MM.1S (cell line): Measurements from ENCODE around the gene NBEA.

Experiments used
- DNase-seq: peaks from one replicate; pipeline ENCODE4 v3.0.0-alpha.2; 2015
- H2AFZ ChIP-seq: fragments of 300-600 bp; sonication (generic); 2 replicates; pipeline ENCODE4 v1.6.0; 2016; ENCODE audit warnings: antibody characterized with exemption, low read length
- H3F3A ChIP-seq: fragments of 300-600 bp; sonication (generic); 2 replicates; pipeline ENCODE4 v1.6.1; 2016; ENCODE audit warnings: mild to moderate bottlenecking, antibody characterized with exemption, low read length, moderate library complexity, mixed read lengths; ENCODE audit not compliant: insufficient read depth
- H3K27ac ChIP-seq: fragments of 300-600 bp; sonication (generic); 2 replicates; pipeline ENCODE4 v1.5.1; 2016; ENCODE audit warnings: mild to moderate bottlenecking, low read length
- H3K27me3 ChIP-seq: fragments of 300-600 bp; sonication (generic); replicated peaks from 2 replicates; pipeline ENCODE4 v1.6.0; 2016; ENCODE audit warnings: low read length; ENCODE audit not compliant: insufficient read depth
- H3K36me3 ChIP-seq: fragments of 300-600 bp; sonication (generic); replicated peaks from 2 replicates; pipeline ENCODE4 v1.6.1; 2016; ENCODE audit warnings: mild to moderate bottlenecking, low read length, mixed read lengths; ENCODE audit not compliant: insufficient read depth
- H3K4me1 ChIP-seq: fragments of 300-600 bp; sonication (generic); 2 replicates; pipeline ENCODE4 v1.6.1; 2016; ENCODE audit warnings: low read length, mixed read lengths
- H3K4me2 ChIP-seq: fragments of 300-600 bp; sonication (generic); 2 replicates; pipeline ENCODE4 v1.6.0; 2016; ENCODE audit warnings: low read depth, low read length
- H3K4me3 ChIP-seq: fragments of 300-600 bp; sonication (generic); 2 replicates; pipeline ENCODE4 v1.5.1; 2016; ENCODE audit warnings: low read length, mixed read lengths
- H3K79me2 ChIP-seq: fragments of 300-600 bp; sonication (generic); 2 replicates; pipeline ENCODE4 v1.6.1; 2016; ENCODE audit warnings: mixed run types, low read length, mixed read lengths
- H3K9ac ChIP-seq: fragments of 300-600 bp; sonication (generic); 2 replicates; pipeline ENCODE4 v1.6.1; 2016; ENCODE audit warnings: low read length, mixed read lengths
- H3K9me2 ChIP-seq: fragments of 300-600 bp; sonication (generic); replicated peaks from 2 replicates; pipeline ENCODE4 v1.6.1; 2016; ENCODE audit warnings: mild to moderate bottlenecking, low read length, mixed read lengths; ENCODE audit not compliant: insufficient read depth
- H3K9me3 ChIP-seq: fragments of 300-600 bp; sonication (generic); replicated peaks from 2 replicates; pipeline ENCODE4 v1.6.1; 2016; ENCODE audit warnings: mild to moderate bottlenecking, low read length, mixed read lengths; ENCODE audit not compliant: insufficient read depth
- H4K20me1 ChIP-seq: fragments of 300-600 bp; sonication (generic); 2 replicates; pipeline ENCODE4 v1.6.1; 2016; ENCODE audit warnings: mild to moderate bottlenecking, low read length, moderate library complexity, mixed read lengths; ENCODE audit not compliant: insufficient read depth
- EZH2 ChIP-seq: fragments of 300-600 bp; sonication (generic); optimal IDR thresholded peaks from 2 replicates; pipeline ENCODE3; 2017; ENCODE audit warnings: low read depth, mild to moderate bottlenecking, antibody characterized with exemption, low read length, mixed read lengths
- EZH2phosphoT487 ChIP-seq: fragments of 300-600 bp; sonication (generic); IDR thresholded peaks from 2 replicates; pipeline ENCODE4 v1.6.1; 2018; ENCODE audit warnings: antibody characterized with exemption, low read length
- TF ChIP-seq, protein P1 (sequence below): fragments of 300-600 bp; sonication (generic); IDR thresholded peaks from 2 replicates; pipeline ENCODE4 v1.5.1; 2016; ENCODE audit warnings: antibody characterized with exemption, low read length, mixed read lengths

NBEA gene

DNA sequence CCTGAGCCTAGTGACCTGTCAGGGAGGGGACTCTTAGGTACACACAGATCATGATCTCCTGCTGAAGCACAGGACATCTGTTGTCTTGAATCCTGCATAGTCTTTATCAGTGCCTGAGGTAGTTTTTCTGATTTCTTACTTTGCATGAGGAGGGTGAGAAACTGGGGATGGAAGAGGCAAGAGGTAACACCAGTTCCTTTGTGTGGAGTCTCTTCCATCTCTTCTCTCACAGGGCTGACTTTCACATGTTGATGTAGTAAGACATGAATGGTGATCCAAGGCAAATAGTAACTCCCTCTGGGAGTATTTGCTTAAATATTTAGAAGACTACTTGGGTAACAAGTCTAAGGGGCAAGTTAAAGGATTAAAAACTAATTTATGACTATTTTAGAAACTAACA is 9.5 kb downstream of the NBEA start:
- peak overlapping the region; percentile 27; the same call in 1 of the 2 replicates for H3K27ac ChIP-seq
- no peak for DNase-seq
- H3K4me3 ChIP-seq, result no peak overlapping the region

GRCh38 chr13:34959489-34959888 is 17.4 kb downstream of the NBEA start:
- no peak overlapping the region for H3K4me2 ChIP-seq
- H3K27ac ChIP-seq, result no peak overlapping the region
- no peaks in the 10 kb centered on the region for H3K9me2 ChIP-seq
- no peaks in the 10 kb centered on the region for H3K27me3 ChIP-seq
- H3K9ac ChIP-seq, result no peak overlapping the region
- H3K36me3 ChIP-seq, result no peaks in the 10 kb centered on the region
- TF ChIP-seq, protein P1, sequence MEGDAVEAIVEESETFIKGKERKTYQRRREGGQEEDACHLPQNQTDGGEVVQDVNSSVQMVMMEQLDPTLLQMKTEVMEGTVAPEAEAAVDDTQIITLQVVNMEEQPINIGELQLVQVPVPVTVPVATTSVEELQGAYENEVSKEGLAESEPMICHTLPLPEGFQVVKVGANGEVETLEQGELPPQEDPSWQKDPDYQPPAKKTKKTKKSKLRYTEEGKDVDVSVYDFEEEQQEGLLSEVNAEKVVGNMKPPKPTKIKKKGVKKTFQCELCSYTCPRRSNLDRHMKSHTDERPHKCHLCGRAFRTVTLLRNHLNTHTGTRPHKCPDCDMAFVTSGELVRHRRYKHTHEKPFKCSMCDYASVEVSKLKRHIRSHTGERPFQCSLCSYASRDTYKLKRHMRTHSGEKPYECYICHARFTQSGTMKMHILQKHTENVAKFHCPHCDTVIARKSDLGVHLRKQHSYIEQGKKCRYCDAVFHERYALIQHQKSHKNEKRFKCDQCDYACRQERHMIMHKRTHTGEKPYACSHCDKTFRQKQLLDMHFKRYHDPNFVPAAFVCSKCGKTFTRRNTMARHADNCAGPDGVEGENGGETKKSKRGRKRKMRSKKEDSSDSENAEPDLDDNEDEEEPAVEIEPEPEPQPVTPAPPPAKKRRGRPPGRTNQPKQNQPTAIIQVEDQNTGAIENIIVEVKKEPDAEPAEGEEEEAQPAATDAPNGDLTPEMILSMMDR, result no peak
- no peak for TF ChIP-seq EZH2
- no peak for TF ChIP-seq EZH2phosphoT487
- no peaks in the 10 kb centered on the region for H4K20me1 ChIP-seq
- no peaks in the 10 kb centered on the region for H3K9me3 ChIP-seq
- H3K4me3 ChIP-seq, result no peak overlapping the region
- H3K4me1 ChIP-seq, result no peaks in the 10 kb centered on the region
- no peak overlapping the region for H2AFZ ChIP-seq
- H3F3A ChIP-seq, result no peaks in the 10 kb centered on the region
- DNase-seq, result no peak
- H3K79me2 ChIP-seq, result no peaks in the 10 kb centered on the region

More for the DNA sequence above, 9.5 kb downstream of the NBEA start:
- Histone ChIP-seq H3K9me2 (no peaks in the 10 kb centered on the region), H2AFZ (no peak overlapping the region), H3K4me1 (0 out of 2 replicates have a peak, but pooled peaks cover 6% of the 10 kb centered on the region), H4K20me1 (no peaks in the 10 kb centered on the region), H3K9ac (no peak overlapping the region), H3F3A (no peaks in the 10 kb centered on the region), H3K79me2 (peaks cover 3% of the 10 kb centered on the region), H3K27me3 (no peaks in the 10 kb centered on the region), H3K4me2 (no peak overlapping the region), H3K9me3 (no peaks in the 10 kb centered on the region), H3K36me3 (no peaks in the 10 kb centered on the region)
- no peak for TF ChIP-seq EZH2phosphoT487
- TF ChIP-seq, protein P1, result no peak
- TF ChIP-seq EZH2, result no peak

DNA sequence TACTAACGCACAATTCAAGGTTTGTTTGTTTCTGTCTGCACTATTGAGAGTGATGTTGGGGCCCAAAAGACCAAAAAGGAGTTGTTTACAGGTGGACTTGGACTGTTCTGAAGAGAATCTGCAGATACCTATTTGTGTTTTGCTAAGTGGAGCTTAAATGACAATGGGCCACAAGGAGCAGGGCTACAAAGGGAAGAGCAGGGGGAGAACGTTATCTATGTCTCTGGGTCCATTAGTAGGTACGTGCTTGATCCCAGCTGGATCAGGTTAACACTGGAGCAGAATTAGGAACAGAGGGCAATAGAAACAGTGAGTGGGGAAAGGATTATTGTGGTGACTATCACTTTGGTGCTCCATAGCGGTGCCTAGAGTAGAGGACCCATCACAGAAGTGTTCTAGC is 22.5 kb downstream of the NBEA start:
- no peaks in the 10 kb centered on the region for H3K27me3 ChIP-seq
- no peaks in the 10 kb centered on the region for H3K79me2 ChIP-seq
- no peak overlapping the region for H3K27ac ChIP-seq
- no peaks in the 10 kb centered on the region for H3F3A ChIP-seq
- no peak overlapping the region for H2AFZ ChIP-seq
- DNase-seq, result no peak
- no peaks in the 10 kb centered on the region for H3K36me3 ChIP-seq
- TF ChIP-seq EZH2phosphoT487 (no peak), EZH2 (no peak)
- TF ChIP-seq, protein P1, result no peak
- no peak overlapping the region for H3K4me2 ChIP-seq
- H3K4me3 ChIP-seq, result no peak overlapping the region
- H3K9ac ChIP-seq, result no peak overlapping the region
- H3K9me2 ChIP-seq, result no peaks in the 10 kb centered on the region
- no peaks in the 10 kb centered on the region for H4K20me1 ChIP-seq
- no peaks in the 10 kb centered on the region for H3K4me1 ChIP-seq
- no peaks in the 10 kb centered on the region for H3K9me3 ChIP-seq
